ENCODE data around the gene CHRNA1.
A peak's percentile ranks its signal among the peaks of the same experiment; 100 is the strongest.

The CHRNA1 gene

DNA sequence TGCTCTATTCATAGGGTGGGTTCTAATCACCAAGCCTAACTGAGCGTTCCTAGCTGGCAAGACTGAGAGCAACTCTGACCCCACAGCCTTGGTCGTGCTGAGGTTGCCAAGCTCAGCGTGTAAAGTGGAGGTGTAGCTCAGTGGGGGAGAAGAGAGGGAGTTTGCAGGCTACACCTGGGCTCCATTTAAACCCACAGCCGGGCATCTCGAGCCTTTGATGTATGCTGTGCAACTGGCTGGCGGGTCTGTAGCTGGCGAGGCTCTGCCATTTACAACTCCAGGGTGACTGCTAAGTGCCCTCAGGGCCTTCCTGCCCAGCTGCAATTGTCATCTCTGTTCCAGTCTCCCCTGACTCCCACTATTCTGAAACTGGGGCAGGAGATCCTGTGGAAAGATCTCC is 20.0 kb upstream of the CHRNA1 start:
- DNase-seq (ENCODE audit: low read depth in 2 of 2), result no peak

DNA sequence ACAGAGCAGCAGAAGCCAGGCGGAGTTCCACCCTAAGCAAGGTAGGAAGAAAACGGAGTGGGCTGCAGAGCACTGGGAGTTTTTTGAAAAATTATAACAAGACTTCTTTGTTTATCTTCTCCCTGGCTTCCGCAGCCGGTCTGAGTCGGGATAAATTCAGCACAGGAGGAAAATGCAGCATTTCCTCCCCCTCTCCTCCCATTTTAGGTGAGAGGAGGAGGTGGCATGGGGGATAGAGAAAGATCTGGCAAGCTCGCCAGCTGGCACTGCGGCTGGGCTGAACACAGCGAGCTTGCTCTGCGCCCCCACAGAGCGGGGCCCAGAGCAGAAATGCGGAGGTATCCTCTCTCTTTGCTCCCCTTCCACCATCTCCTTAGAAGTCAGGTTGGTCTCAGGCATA is 17.7 kb upstream of the CHRNA1 start:
- DNase-seq (ENCODE audit: low read depth in 2 of 2), result no peak

- no peak for DNase-seq (ENCODE audit: low read depth in 2 of 2)
These were observed 17.0 kb upstream of the CHRNA1 start for GRCh38 chr2:174781298-174781697.

GRCh38 chr2:174780856-174781255 is 16.6 kb upstream of the CHRNA1 start:
- DNase-seq (ENCODE audit: low read depth in 2 of 2), result no peak

DNA sequence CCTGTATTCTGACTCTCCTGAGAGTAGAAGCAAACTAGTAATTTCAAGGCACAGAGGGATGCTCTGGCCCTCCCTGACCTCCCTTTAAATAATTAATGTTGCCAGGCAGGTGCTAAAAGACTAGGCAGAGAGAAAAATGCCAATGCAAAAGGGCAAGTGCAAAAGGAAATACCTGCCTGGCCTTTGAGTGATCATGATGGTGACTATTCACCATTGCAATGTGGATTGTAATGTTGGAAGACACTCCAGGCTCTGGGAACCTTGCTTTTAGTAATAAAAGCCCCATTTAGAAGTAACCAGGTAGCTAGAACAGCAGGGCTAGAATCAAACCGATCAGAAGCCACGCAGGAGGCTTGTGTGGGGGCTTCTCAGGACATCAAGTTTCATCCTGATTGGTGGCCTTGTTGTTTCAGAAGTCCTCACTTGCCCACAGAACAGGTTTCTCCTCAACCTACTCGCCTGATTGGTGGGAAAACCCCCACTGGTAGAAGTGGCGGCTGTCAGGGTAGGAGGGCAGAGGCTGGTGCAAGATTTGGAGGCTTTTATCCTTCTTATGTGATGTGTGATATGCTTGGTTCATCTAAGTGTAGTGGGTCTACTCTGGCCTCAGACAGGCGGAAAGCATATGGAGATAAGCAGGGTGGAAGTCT is 16.0 kb upstream of the CHRNA1 start:
- DNase-seq (ENCODE audit: low read depth in 2 of 2), result no peak

- no peak for DNase-seq (ENCODE audit: low read depth in 2 of 2)
These were observed 15.2 kb upstream of the CHRNA1 start for GRCh38 chr2:174779361-174779928.

- peak; percentile 31 to 59 for DNase-seq (ENCODE audit: low read depth in 2 of 2)
These were observed 14.1 kb upstream of the CHRNA1 start for GRCh38 chr2:174778085-174778981.

DNA sequence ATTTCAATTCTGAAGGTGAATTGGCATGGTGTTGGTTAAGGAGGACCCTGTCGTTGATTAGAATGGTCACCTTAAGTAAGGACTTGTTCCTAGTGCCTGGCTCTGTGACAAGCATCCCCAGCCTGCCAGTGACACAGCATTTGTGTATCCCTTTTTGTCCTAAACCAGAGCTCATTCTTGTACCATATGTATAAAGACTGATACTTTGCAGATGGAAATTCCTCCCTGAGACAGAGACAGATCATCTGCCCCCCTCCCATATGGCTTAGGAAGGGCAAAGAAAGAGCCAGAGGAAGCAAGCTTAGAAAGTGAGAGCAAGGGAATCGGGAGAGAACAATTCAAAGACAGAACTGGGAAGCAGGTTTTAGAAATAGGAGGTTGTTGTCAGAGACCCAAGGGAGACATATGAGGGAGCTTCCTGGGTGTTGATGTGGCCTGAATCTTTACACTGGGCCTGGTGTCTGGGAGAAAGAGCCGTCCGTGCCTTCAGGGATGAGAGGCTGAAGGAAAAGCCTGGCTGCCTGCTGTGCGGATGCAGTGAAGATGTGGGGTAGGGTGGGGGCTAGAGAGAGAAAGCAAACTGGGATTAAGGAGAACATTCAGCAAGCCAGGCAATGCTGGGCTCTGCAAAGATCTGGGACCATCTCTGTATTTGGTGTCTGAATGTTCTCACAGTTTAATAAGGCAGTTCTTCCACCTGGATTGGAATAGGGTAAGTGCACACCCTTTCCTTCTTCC is 13.2 kb upstream of the CHRNA1 start:
- DNase-seq (ENCODE audit: low read depth in 2 of 2), result no peak

DNA sequence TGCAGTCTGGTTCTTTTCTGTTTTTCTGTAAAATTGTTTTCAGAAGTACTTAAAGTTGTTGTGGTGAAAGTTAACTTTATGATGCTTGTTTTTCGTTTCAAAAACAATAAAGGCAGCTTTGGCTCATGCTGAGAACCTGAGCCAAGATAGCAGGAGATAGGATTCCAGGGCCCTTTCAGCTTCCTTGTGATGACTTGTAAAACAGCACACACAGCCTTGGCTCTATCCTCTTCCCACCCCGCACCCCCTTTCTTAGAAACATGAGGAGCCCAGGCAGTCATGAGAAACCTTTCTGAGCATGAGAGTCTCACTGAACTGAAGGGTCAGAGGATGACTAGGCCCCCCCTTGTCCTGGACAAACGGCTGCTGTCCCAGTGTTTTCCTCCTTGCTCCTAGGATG is 12.4 kb upstream of the CHRNA1 start:
- DNase-seq (ENCODE audit: low read depth in 2 of 2), result no peak

DNA sequence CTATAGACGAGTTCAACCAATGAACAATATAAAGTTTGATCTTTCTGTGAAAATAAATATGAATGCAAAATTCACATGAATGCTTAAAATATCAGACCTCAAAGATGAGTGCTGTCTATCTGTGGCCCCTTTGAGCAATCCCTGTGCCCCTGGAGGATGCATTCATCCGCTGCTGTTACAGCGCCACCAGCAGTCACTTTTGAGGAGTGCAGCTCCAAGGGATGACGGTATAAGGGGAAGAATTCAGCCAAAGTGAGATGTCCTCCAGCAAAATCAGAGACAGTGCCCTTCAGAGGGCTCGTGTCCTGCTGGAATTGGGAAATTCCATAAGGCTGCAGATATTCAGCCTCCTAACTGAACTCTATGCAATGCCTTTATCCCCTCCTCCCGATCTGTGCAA is 12.0 kb upstream of the CHRNA1 start:
- DNase-seq (ENCODE audit: low read depth in 2 of 2), result no peak

- no peak for DNase-seq (ENCODE audit: low read depth in 2 of 2)
These were observed 11.3 kb upstream of the CHRNA1 start for GRCh38 chr2:174775571-174775980.

GRCh38 chr2:174774886-174775285 is 10.6 kb upstream of the CHRNA1 start:
- DNase-seq (ENCODE audit: low read depth in 2 of 2), result no peak

GRCh38 chr2:174773215-174773614 is 8.9 kb upstream of the CHRNA1 start:
- DNase-seq (ENCODE audit: low read depth in 2 of 2), result no peak

DNA sequence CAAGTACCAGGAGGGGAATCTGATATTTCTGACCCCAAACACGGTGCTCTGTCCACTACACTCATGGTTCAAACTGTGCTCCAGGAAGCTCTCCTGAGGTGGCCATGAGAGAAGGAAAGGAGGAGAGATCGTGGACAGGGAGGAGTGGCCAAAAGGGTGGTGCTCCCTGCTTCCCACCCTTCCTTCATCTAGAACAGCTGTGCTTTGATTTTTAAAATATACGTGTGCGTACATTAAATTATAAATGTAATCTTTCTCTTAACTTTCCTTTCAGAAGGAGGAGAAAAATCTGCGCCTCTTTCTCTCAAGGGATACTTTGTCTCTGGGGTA is 8.2 kb upstream of the CHRNA1 start:
- no peak for DNase-seq (ENCODE audit: low read depth in 2 of 2)

GRCh38 chr2:174771631-174772471 is 7.6 kb upstream of the CHRNA1 start:
- DNase-seq (ENCODE audit: low read depth in 2 of 2), result peak in 1 of 2 experiments; percentile 47

DNA sequence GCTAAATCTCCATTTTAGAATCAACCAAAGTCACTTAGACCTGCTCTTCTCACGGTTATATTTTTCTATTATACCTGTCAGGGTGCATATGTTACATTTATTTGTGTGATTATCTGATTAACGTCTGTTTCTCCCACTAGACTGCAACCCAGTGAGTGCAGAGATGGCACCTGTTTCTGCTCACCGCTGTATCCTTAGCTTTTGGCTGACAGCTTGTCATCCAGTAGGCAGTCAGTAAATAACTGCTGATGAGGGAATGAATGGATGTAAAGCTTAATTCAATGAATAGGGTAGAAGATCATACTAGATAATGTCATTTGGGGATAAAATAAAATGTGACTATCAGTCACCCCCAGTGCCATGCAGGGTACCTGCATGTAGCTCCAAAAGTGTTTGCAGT is 6.9 kb upstream of the CHRNA1 start:
- no peak for DNase-seq (ENCODE audit: low read depth in 2 of 2)

DNA sequence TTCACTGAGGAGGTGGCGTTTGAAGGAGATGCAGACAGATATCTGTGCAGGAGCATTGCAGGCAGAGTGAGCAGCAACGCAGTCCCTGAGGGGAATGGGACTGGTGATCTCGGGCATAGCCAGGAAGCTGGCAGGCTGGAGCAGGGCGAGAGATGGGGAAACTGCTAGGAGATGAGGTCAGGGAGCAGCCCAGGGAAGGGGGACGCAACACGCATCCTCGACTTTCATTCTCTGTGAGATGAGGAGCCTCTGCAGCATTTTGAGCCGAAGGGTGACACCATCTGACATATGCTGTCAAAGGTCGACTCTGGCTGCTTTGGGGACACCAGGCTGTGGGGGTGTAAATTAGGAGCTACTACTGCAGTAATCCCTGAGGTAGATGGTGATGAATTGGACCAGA is 4.3 kb upstream of the CHRNA1 start:
- DNase-seq (ENCODE audit: low read depth in 2 of 2), result no peak

DNA sequence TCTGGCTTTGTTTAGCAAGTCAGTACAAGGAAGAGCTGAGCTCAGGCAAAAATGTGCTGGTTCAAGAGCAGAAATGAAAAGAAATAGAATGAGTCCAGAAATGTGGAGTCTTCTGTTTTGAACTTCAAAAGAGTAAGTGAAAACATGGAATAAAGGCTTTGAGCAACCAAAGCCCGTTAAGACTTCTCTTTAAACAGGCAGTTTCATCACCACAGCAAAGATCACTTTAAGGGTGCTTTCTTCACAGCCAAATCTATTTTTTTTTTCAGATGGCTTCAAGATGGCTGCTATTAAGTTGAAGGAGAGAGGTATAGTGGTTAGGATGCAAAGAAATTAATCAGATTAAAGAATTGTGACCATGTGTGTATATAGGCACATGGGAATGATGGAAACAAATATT is 2.0 kb upstream of the CHRNA1 start:
- no peak for DNase-seq (ENCODE audit: low read depth in 2 of 2)

DNA sequence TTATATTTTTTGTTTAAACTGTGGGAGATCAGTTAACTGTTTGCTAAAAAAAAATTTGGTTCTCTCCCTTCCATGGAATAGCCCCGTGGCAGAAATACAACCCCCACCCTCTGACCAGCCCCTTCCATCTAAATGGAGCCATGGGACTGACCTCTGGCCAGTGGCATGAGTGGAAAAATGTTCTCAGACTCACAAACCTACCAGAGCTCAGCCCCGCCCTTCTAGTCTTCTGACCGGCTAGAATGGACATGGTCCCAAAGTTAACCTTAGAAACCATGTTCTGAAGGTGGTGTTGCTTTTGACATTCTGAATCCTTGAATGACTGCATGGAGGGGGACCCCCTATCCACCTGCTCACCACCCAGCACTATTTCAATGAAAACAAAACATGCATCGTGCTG is 1.3 kb upstream of the CHRNA1 start:
- DNase-seq (ENCODE audit: low read depth in 2 of 2), result no peak

DNA sequence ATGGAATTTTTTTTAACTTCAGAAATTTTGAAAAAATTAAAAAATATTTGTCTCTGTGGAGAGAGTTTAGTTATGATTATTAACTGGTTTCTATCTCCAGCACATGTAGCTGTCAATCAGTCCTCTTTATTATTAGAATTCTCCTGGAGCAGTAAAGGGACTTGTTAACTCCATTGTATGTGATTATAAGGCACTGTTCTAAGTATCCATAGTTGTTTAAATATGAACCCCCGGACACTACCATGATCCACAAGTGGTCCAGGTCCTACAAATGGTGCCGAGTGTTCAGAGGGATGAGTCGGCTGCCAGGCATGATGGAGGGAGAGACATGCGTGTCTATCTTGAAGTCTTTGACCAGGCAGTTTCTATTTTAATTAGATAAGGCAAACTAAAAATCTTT is 492 bp downstream of the CHRNA1 start:
- no peak for DNase-seq (ENCODE audit: low read depth in 2 of 2)

DNA sequence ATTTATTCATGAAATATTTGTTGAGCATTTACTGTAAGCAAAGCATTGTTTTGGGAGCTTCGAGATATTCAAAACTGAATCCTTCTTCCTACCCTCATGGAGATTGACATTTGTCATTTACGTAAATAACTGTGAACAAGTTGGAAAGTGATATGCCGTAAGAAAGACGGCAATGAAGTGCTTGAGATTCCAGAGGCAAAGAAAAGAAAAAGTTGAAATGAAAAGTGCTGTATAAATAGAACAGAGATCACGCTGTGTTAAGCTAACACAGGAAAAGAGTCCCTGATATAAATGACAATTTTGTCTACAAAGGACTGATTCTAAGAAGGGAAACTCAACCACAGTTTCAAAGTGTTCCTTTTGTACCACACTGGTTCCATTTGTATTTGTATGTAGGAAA is 1.8 kb downstream of the CHRNA1 start:
- no peak for DNase-seq (ENCODE audit: low read depth in 2 of 2)

DNA sequence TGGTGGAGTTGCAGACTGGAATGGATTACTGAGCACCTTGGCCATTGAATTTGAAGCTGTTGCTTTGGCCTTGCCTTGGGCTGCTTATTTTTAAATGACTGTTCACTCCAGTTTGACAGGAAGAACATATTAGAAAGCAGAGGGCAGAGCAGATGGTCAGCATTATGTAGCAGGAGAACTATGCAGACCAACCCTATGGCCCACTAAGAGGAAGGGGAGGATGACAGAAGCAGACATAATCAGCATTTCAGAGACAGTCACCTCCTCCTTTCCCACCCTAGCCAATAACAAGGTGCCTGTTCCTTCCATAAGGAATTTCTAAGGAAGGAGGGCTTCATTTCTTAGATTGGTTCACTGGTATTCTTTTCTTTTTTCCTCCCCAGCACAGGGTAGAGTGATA is 2.4 kb downstream of the CHRNA1 start:
- DNase-seq (ENCODE audit: low read depth in 2 of 2), result no peak
